ENCODE measurements around the gene PIM2. TPM values are rescaled to one million over a fixed set of nuclear protein-coding genes. Genes with fewer than 3 reads are reported as not detected.

PIM2 gene
- total RNA-seq, 2 experiments from 2014 or later, result 51.3 to 53.6 TPM

DNA sequence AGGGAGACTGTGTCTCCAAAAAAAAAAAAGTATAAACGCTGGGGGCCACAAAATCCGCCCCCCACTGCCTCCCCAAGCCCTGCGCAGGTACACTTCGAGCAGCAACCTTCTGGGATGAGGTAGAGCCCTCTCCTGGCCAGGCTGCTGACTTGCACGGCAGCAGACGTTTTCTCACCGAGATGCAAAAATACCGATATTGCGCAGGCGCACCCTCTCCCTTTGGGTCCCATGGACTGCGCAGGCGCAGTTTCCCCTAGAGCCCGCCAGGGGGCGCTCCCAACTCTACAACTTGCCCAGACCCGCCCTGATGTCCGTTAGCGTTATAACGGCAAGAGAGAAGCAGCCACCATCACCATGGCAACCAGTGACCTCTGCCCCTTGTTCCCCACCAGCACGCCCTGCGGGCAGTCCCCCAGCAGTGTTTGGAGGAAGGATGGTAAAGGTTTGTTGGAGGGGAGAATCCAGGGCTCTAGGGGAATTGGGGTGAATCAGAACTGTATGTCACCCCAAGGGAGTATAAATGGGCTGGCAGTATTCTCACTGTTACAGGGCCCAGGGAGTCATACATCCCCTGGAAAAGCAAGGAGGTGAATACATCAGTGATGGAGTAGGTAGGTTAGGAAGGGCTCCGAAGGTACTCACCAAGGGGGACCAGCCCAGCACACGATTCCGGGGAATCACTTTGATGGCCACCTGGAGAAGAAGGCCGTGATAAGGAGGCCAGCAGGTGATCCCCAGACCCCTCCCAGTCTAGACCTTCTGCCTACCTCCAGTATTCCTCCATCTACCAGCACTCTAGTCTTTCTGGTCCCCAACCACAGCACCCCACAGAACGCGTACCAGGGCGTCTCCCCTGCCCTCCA lies 1.5 kb downstream of the PIM2 start:
- Mint-ChIP-seq H3K36me3 (ENCODE audit: low read depth) (peaks cover 43% of the 10 kb centered on the region), H3K4me3 (peak overlapping the region; percentile 90), H3K4me1 (ENCODE audit: low read depth) (peaks cover 66% of the 10 kb centered on the region), H3K9me3 (ENCODE audit: insufficient read depth) (no peaks in the 10 kb centered on the region), H3K27ac (peak overlapping the region; percentile 89), H3K27me3 (ENCODE audit: low read depth) (no peaks in the 10 kb centered on the region)
- ChIA-PET CTCF (interaction anchor here (0.7 to 1.9 kb wide), 5 partner anchors 19 to 31 kb away, joined by 3 to 6 read pairs (median 6); no protein-coding TSS in a partner anchor), POLR2A (interaction anchor here (0.5 to 7.1 kb wide), 6 partner anchors 19 to 40 kb away, joined by 3 to 126 read pairs (median 5); partner anchors contain the start of gene OTUD5)
- ATAC-seq, result peak; percentile 48
- peak; percentile 92 for DNase-seq

DNA sequence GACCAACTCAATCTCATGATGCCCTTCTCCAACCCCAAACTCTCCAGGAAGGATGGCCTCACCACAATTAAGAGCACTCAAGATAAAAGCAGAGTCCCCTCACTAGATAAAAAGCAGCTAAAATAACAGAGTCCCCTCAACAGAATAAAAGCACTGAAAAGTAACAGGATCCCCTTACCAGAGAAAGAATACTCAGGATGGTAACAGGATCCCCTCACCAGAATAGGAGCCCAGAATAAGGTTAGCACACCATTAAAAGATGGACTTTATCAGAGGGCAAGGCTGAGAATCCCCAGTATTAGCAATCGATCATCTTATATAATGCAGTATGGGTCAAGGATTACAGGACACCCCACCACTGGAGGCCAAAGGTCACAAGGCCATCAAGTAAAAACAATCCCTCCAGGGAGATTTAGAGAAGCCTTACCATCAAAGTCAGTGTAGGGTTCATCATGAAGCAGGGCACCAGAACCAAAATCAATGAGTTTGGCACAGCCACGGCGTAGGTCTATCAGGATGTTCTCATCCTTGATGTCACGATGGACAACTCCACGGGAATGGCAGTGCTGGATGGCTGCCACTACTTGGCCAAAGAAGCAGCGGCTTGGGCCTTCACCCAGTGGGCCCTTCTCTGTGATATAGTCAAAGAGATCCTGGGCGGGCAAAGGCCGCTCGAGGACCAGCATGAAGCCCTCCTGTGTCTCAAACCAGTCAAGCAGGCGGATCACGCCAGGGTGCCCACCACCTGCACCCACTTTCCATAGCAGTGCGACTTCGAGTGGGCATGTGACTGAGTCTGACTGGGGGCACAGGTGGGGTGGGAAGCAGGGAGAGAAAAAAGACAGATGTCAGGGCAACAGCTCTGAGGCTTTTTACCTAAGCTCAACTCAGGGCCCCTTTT lies 4.0 kb downstream of the PIM2 start:
- ATAC-seq (no peak), DNase-seq (no peak)
- ChIA-PET POLR2A (interaction anchor here (0.5 to 7.1 kb wide), 5 partner anchors 24 to 1758 kb away, joined by 3 to 93 read pairs (median 3); no protein-coding TSS in a partner anchor), CTCF (interaction anchor here (1.0 to 1.9 kb wide), 5 partner anchors 17 to 34 kb away, joined by 3 to 6 read pairs (median 4); partner anchors contain the start of genes PQBP1 and TIMM17B)
- Mint-ChIP-seq H3K4me1 (ENCODE audit: low read depth) (peaks cover 66% of the 10 kb centered on the region), H3K9me3 (ENCODE audit: insufficient read depth) (no peaks in the 10 kb centered on the region), H3K4me3 (peak overlapping the region; percentile 46), H3K27ac (peak overlapping the region; percentile 55), H3K27me3 (ENCODE audit: low read depth) (no peaks in the 10 kb centered on the region), H3K36me3 (ENCODE audit: low read depth) (peaks cover 47% of the 10 kb centered on the region)

DNA sequence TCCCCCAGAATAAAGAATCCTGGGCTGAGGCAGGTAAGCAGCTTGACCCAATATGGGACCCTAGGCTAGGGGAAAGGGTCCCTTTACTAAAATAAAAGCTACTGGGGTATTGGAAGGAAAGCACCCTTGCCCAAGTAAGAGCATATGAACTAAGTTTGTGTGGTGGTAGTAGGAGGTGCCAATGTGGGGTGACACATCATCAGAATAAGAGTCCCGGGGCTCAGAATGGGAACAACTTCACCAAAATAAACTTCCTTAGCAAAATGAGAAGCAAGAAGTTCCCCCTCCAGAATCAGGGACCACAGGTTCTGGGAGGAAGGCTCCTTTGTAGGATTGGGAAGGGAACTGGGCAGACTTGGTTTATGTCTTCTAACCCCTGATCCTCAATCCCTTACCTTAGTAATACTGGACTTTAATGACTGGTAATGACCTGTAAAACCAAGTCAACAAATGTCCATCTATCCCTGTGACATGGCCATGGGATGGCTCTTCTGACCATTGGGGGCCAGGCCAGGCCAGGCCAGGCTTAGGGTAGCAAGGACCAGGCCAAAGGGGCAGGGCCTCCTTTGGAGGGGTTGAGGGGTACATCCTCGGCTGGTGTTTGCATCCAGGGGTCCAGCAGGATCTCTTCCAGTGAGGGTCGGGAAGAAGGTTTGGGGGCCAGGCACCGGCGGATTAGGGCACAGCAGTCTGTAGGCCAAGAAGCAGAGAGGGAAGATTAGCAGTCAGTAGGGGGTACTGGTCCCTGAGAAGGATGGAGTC lies 5.0 kb downstream of the PIM2 start:
- POLR2A ChIA-PET, result interaction anchor here (7.1 kb wide), 1 partner anchor 26 kb away, joined by 93 read pairs; no protein-coding TSS in a partner anchor
- CTCF ChIA-PET, result interaction anchor here (1.0 kb wide), 1 partner anchor 24 kb away, joined by 3 read pairs; no protein-coding TSS in a partner anchor
- H3K27ac Mint-ChIP-seq, result no peak overlapping the region
- no peaks in the 10 kb centered on the region for H3K9me3 Mint-ChIP-seq (ENCODE audit: insufficient read depth)
- DNase-seq (no peak), ATAC-seq (no peak)
- peaks cover 45% of the 10 kb centered on the region for H3K36me3 Mint-ChIP-seq (ENCODE audit: low read depth)
- no peaks in the 10 kb centered on the region for H3K27me3 Mint-ChIP-seq (ENCODE audit: low read depth)
- H3K4me1 Mint-ChIP-seq (ENCODE audit: low read depth), result peaks cover 58% of the 10 kb centered on the region
- peak overlapping the region; percentile 31 for H3K4me3 Mint-ChIP-seq

DNA sequence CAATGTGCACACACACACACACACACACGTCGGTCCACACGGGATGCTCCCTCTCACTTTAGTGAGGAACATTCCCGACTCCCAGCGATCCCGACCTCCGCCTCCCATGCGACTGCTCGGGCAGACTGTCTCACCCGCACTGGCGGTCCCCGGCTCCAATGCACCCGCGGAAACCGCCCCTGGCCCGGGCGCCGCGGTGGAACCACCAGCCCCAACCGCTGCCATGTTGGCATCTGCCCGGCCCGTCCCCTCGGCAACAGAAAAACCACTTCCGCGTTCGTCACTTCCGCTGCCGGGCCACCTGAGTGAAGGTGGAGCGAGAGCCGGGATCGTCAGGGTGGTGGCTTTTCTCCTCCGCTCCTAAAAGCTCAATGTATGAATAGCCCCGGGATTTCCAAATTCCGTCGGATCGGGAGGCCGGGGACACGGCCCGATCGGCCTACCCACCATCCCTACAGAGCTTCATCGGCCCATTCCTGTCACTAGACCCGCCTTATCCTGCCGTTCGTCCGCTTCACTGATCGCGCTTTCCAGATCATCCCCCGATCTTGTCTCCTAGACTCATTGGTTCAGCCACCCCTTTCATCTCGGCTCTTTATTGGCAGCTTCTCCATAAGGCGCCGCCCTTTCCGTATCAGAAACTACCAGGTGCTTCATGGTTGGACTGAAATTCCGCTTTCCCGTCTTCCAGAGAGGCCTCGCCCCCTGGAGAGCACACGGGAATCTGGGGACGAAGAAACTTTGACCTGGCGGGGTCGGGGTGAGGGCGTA lies 7.2 kb downstream of the PIM2 start, which contains the start of gene SLC35A2:
TSS of gene SLC35A2 (minus strand) at position 235 of the 771 bp plus-strand sequence. CDS start at position 225, 10 bp downstream.
- peak; percentile 91 for DNase-seq
- H3K27me3 Mint-ChIP-seq (ENCODE audit: low read depth), result no peaks in the 10 kb centered on the region
- peaks cover 36% of the 10 kb centered on the region for H3K36me3 Mint-ChIP-seq (ENCODE audit: low read depth)
- H3K27ac Mint-ChIP-seq, result peak within 1 kb of the TSS; percentile 94
- H3K4me3 Mint-ChIP-seq, result peak within 1 kb of the TSS; percentile 89
- ChIA-PET POLR2A (interaction anchor here (0.8 to 7.1 kb wide), 12 partner anchors 8 to 280 kb away, joined by 3 to 93 read pairs (median 5); partner anchors contain the start of genes OTUD5, PQBP1 and TIMM17B), CTCF (interaction anchor here (0.8 to 2.3 kb wide), 6 partner anchors 20 to 263 kb away, joined by 3 to 10 read pairs (median 4); no protein-coding TSS in a partner anchor)
- ATAC-seq, result peak; percentile 73
- H3K4me1 Mint-ChIP-seq (ENCODE audit: low read depth), result peaks cover 51% of the 10 kb centered on the region
- no peaks in the 10 kb centered on the region for H3K9me3 Mint-ChIP-seq (ENCODE audit: insufficient read depth)

DNA sequence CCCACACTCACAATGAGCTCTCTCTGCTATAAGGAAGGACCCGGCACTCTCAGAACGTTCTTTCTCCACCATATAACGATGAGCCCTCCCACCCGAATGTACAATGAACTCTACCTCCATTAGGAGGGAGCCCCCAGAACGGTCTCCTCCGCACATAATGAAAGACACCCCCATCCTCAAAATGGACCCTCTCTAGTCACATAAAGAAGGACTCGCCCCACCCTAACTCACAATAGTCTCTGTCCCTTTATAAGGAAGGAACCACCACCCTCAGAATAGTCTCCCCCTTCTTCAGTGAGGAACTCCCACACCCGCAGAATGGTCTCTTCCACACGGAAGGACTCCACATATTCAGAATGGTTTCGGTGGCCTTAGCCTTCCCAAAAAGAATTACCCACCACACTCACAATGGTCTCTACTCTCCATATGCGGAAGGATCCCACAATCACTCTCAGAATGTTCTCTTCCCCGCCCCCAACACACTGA lies 7.9 kb downstream of the PIM2 start:
- POLR2A ChIA-PET, result interaction anchor here (1.2 to 7.1 kb wide), 7 partner anchors 8 to 46 kb away, joined by 3 to 93 read pairs (median 5); partner anchors contain the start of gene OTUD5
- H3K9me3 Mint-ChIP-seq (ENCODE audit: insufficient read depth), result no peaks in the 10 kb centered on the region
- peaks cover 47% of the 10 kb centered on the region for H3K4me1 Mint-ChIP-seq (ENCODE audit: low read depth)
- no peaks in the 10 kb centered on the region for H3K27me3 Mint-ChIP-seq (ENCODE audit: low read depth)
- peak overlapping the region; percentile 94 for H3K27ac Mint-ChIP-seq
- CTCF ChIA-PET, result interaction anchor here (0.8 to 2.3 kb wide), 6 partner anchors 19 to 262 kb away, joined by 3 to 10 read pairs (median 4); no protein-coding TSS in a partner anchor
- ATAC-seq (peak; percentile 9), DNase-seq (no peak)
- peaks cover 33% of the 10 kb centered on the region for H3K36me3 Mint-ChIP-seq (ENCODE audit: low read depth)
- peak overlapping the region; percentile 89 for H3K4me3 Mint-ChIP-seq

DNA sequence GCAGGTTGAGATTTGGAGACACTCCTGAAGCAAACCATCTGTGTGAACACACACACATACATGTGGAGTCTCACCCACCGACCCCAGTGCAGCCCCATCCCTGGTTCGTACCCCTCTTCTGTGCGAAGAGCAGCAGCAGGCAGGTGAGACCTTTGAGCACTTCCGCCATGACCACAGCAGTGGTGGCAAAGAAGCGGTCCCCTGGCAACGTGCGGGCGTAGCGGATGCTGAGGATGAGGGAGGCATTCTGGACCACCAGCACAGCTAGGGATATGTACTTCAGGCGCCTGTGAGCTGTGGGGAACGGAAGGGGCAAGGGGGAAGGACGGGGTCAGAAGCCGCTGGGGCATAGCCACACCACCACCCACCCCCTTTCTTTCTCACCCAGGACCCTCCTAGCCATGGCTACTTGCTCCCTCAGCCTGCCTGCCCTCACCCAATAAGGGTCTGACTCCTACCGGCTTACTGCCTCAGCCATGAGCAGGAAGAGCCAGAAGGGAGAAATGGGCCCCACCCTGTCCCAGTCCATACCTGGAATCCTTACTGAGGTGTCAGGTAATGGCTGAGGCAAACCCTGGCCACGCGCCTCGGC lies 9.0 kb downstream of the PIM2 start:
- no peaks in the 10 kb centered on the region for H3K27me3 Mint-ChIP-seq (ENCODE audit: low read depth)
- H3K4me1 Mint-ChIP-seq (ENCODE audit: low read depth), result peaks cover 36% of the 10 kb centered on the region
- no peak for DNase-seq
- no peak overlapping the region for H3K27ac Mint-ChIP-seq
- ChIA-PET POLR2A (interaction anchor here (1.1 kb wide), 1 partner anchor 48 kb away, joined by 4 read pairs; no protein-coding TSS in a partner anchor), CTCF (interaction anchor here (1.9 kb wide), 1 partner anchor 261 kb away, joined by 6 read pairs; no protein-coding TSS in a partner anchor)
- H3K9me3 Mint-ChIP-seq (ENCODE audit: insufficient read depth), result no peaks in the 10 kb centered on the region
- H3K4me3 Mint-ChIP-seq, result no peak overlapping the region
- ATAC-seq, result no peak
- H3K36me3 Mint-ChIP-seq (ENCODE audit: low read depth), result peaks cover 24% of the 10 kb centered on the region

DNA sequence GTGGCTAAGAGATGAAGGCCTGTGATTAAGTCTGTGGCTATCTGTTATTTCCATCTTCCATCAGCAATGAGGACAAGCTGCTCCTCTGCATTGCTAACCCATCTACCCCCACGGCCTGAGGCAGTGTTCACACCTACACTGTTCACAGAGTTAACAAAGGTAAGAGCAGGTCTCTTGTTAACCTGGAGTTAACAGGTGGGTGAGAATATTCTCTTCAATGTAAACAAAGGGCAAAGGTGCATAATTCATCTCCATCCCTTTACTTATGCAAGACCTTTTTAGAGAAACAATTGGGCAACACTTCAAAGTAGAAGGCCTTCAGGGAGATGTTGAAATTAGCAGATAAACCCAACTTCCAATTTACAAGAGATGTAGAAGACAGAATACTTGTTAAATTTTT lies 10.2 kb downstream of the PIM2 start:
- H3K4me3 Mint-ChIP-seq, result no peak overlapping the region
- CTCF ChIA-PET, result no interaction called here

DNA sequence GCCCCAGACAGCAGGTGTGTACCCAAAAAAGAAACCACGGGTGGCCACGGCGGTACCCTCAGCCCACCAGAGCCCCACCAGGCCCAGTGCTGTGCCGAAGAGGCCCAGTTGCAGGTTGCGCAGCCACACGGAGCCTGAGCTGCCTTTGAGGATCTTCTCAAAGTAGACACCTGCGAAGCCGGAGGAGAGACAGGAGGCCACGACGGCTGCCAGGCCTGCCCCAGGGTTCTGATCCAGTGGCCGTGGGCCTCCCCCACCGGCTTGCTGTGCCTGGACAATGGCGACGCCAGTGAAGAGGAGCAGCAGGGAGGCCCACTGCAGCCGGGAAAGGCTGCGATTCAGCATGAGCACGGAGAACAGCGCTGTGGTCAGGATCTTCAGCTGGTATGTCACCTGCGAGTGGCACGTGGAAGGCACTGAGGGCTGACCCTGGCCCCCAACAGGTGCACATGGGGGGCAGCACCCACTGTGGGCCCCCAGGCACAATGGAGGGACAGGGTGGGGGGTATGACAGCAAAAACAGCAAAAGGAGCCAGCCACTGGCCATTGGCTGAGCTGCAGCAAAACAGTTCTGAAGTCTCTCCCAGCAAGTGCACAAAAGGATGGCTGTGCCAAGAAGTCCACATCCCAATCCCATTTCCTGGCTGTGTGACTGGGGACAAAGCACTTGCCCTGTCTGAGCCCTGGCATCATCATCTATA lies 13.6 kb downstream of the PIM2 start:
- no peaks in the 10 kb centered on the region for H3K27me3 Mint-ChIP-seq (ENCODE audit: low read depth)
- peaks cover 2% of the 10 kb centered on the region for H3K4me1 Mint-ChIP-seq (ENCODE audit: low read depth)
- no peak overlapping the region for H3K27ac Mint-ChIP-seq
- peaks cover 23% of the 10 kb centered on the region for H3K36me3 Mint-ChIP-seq (ENCODE audit: low read depth)
- ATAC-seq (no peak), DNase-seq (no peak)
- ChIA-PET CTCF (no interaction called here), POLR2A (no interaction called here)
- no peaks in the 10 kb centered on the region for H3K9me3 Mint-ChIP-seq (ENCODE audit: insufficient read depth)
- H3K4me3 Mint-ChIP-seq, result no peak overlapping the region

More for the DNA sequence above, 10.2 kb downstream of the PIM2 start:
- ATAC-seq (no peak), DNase-seq (no peak)
- H3K9me3 Mint-ChIP-seq (ENCODE audit: insufficient read depth), result no peaks in the 10 kb centered on the region
- peaks cover 17% of the 10 kb centered on the region for H3K36me3 Mint-ChIP-seq (ENCODE audit: low read depth)
- peaks cover 24% of the 10 kb centered on the region for H3K4me1 Mint-ChIP-seq (ENCODE audit: low read depth)
- H3K27me3 Mint-ChIP-seq (ENCODE audit: low read depth), result no peaks in the 10 kb centered on the region
- no peak overlapping the region for H3K27ac Mint-ChIP-seq
- POLR2A ChIA-PET, result no interaction called here

DNA sequence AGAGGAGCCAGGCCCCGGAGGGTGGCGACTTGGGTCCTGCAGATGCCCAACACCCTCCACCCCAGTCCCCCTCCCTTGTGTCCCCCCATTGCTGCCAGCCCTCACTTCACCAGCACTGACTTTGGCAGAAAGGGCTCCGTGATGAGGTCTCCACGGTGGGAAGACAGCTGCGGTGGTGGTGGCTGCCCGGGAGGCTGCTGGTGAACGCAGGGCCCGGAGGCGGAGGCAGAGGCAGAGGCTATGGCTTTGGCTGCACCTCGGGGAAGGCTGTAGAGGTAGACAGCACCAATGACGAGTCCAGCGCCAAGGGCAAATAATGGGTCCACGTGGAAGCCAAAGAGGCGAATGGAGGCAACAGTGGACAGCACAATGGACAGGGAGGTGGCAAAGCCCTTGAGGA lies 14.2 kb downstream of the PIM2 start:
- no peak for DNase-seq
- Mint-ChIP-seq H3K4me1 (ENCODE audit: low read depth) (peaks cover 2% of the 10 kb centered on the region), H3K27ac (no peak overlapping the region), H3K4me3 (no peak overlapping the region), H3K27me3 (ENCODE audit: low read depth) (no peaks in the 10 kb centered on the region), H3K9me3 (ENCODE audit: insufficient read depth) (no peaks in the 10 kb centered on the region), H3K36me3 (ENCODE audit: low read depth) (peaks cover 25% of the 10 kb centered on the region)
- no peak for ATAC-seq
- POLR2A ChIA-PET, result no interaction called here
- CTCF ChIA-PET, result interaction anchor here (1.0 kb wide), 1 partner anchor 13 kb away, joined by 4 read pairs; no protein-coding TSS in a partner anchor

Data from activated CD8-positive, alpha-beta T cell treated with anti-CD3 and anti-CD28 coated beads, Interleukin-2, amount 10 ng/mL, durations not matched to agents 7 days and 5 days (primary cell).